Keratinocyte (primary cell): ENCODE results near the gene COG3. TPM values are rescaled to one million over a fixed set of nuclear protein-coding genes. Genes with fewer than 3 reads are reported as not detected.

Experiments used
- DNase-seq: peaks from one replicate; pipeline ENCODE4 v3.0.0-alpha.2; 2011; ENCODE audit warnings: low read depth, missing footprints, low spot score
- FAIRE-seq: peaks from 2 replicates; lab custom pipeline; 2011; peaks lifted over from hg19 to GRCh38; lab: Jason Lieb, UNC
- H2AFZ ChIP-seq: 2 replicates; pipeline ENCODE4 v1.6.0; 2012; ENCODE audit warnings: low read length, control low read depth, inconsistent platforms; ENCODE audit not compliant: control insufficient read depth
- H3K27ac ChIP-seq: 2 replicates; pipeline ENCODE4 v1.5.1; 2011; ENCODE audit warnings: low read length; ENCODE audit not compliant: control insufficient read depth, insufficient read depth
- H3K27me3 ChIP-seq: 3 replicates; pipeline ENCODE4 v1.6.0; 2011; ENCODE audit warnings: low read length; ENCODE audit not compliant: control insufficient read depth, insufficient read depth; ENCODE audit errors: extremely low read depth
- H3K36me3 ChIP-seq, 2 experiments: 2 replicates in 1 of 2; 3 replicates in 1 of 2; pipeline ENCODE4 v1.5.1; 2011; ENCODE audit warnings: low read length in 2 of 2, mild to moderate bottlenecking in 1 of 2; ENCODE audit not compliant: control insufficient read depth in 2 of 2, insufficient read depth in 2 of 2; ENCODE audit errors: extremely low read depth in 1 of 2
- H3K4me1 ChIP-seq: 3 replicates; pipeline ENCODE4 v1.5.1; 2011; ENCODE audit warnings: low read length; ENCODE audit not compliant: control insufficient read depth, insufficient read depth; ENCODE audit errors: extremely low read depth
- H3K4me2 ChIP-seq: 3 replicates; pipeline ENCODE4 v1.6.0; 2011; ENCODE audit warnings: low read depth, low read length; ENCODE audit not compliant: control insufficient read depth, insufficient read depth; ENCODE audit errors: extremely low read depth
- H3K4me3 ChIP-seq, 3 experiments: fragments of 200-600 bp in 1 of 3; sonication (generic) in 1 of 3; 2 replicates in 2 of 3; 3 replicates in 1 of 3; pipeline ENCODE4 v1.5.1; 2011 to 2016; ENCODE audit warnings: low read length in 3 of 3, mild to moderate bottlenecking in 3 of 3, control low read depth in 2 of 3, inconsistent platforms in 1 of 3, low read depth in 1 of 3, mixed read lengths in 1 of 3, mixed run types in 1 of 3, moderate library complexity in 1 of 3; ENCODE audit not compliant: control insufficient read depth in 2 of 3, insufficient read depth in 2 of 3; ENCODE audit errors: extremely low read depth in 1 of 3
- H3K79me2 ChIP-seq: 2 replicates; pipeline ENCODE4 v1.6.0; 2012; ENCODE audit warnings: low read length; ENCODE audit not compliant: control insufficient read depth, insufficient read depth
- H3K9ac ChIP-seq: 3 replicates; pipeline ENCODE4 v1.6.0; 2011; ENCODE audit warnings: low read length; ENCODE audit not compliant: control insufficient read depth, insufficient read depth; ENCODE audit errors: extremely low read depth
- H3K9me1 ChIP-seq: 3 replicates; pipeline ENCODE4 v1.6.0; 2011; ENCODE audit warnings: low read length; ENCODE audit not compliant: control insufficient read depth, insufficient read depth; ENCODE audit errors: extremely low read depth
- H3K9me3 ChIP-seq: 2 replicates; pipeline ENCODE4 v1.5.1; 2012; ENCODE audit warnings: low read depth, low read length; ENCODE audit not compliant: control insufficient read depth
- H4K20me1 ChIP-seq: 3 replicates; pipeline ENCODE4 v1.6.0; 2011; ENCODE audit warnings: low read length; ENCODE audit not compliant: control insufficient read depth, insufficient read depth; ENCODE audit errors: extremely low read depth
- CTCF ChIP-seq, 3 experiments: IDR thresholded peaks in 1 of 3; conservative IDR thresholded peaks in 1 of 3; optimal IDR thresholded peaks in 1 of 3; 2 replicates in 2 of 3; 3 replicates in 1 of 3; pipeline versions ENCODE3 to v1.5.1; 2011; ENCODE audit warnings: low read length in 3 of 3, mild to moderate bottlenecking in 3 of 3, moderate library complexity in 2 of 3, control low read depth in 1 of 3, inconsistent platforms in 1 of 3; ENCODE audit not compliant: insufficient read depth in 2 of 3; ENCODE audit errors: extremely low read depth in 1 of 3
- EZH2 ChIP-seq: IDR thresholded peaks from one replicate; pipeline ENCODE4 v1.6.1; 2012; ENCODE audit warnings: inconsistent platforms, mild to moderate bottlenecking, low read length, moderate library complexity
- dilution Hi-C: fragments of 300-500 bp; cut with MboI; formaldehyde crosslinking; loops from one replicate; pipeline ENCODE4 v1.7.0; 2020; ENCODE audit warnings: low sequenced_read_pairs; ENCODE audit not compliant: extremely low pct_ligation_motif_present
- polyA minus RNA-seq, 3 experiments: library from RNA; depleted of rRNA, polyadenylated mRNA; stranded (reverse); fragments of >200 nt; gene quantifications; 1 replicate in 1 of 3; 2 replicates in 1 of 3; 3 replicates in 1 of 3; pipeline ENCODE4 v1.2.3, GENCODE V29; 2011
- polyA plus RNA-seq, 5 experiments: library from polyadenylated mRNA; depleted of rRNA in 3 of 5; stranded (reverse) in 3 of 5; stranded (forward) in 1 of 5; unstranded in 1 of 5; fragments of >200 nt; gene quantifications; 1 replicate in 1 of 5; 2 replicates in 3 of 5; 3 replicates in 1 of 5; pipeline versions ENCODE4 v1.2.1 to v1.2.3, GENCODE V29; 2011 to 2012; ENCODE audit warnings: missing spikeins in 2 of 5, low read depth in 1 of 5, low replicate concordance in 1 of 5

Gene COG3, protein sequence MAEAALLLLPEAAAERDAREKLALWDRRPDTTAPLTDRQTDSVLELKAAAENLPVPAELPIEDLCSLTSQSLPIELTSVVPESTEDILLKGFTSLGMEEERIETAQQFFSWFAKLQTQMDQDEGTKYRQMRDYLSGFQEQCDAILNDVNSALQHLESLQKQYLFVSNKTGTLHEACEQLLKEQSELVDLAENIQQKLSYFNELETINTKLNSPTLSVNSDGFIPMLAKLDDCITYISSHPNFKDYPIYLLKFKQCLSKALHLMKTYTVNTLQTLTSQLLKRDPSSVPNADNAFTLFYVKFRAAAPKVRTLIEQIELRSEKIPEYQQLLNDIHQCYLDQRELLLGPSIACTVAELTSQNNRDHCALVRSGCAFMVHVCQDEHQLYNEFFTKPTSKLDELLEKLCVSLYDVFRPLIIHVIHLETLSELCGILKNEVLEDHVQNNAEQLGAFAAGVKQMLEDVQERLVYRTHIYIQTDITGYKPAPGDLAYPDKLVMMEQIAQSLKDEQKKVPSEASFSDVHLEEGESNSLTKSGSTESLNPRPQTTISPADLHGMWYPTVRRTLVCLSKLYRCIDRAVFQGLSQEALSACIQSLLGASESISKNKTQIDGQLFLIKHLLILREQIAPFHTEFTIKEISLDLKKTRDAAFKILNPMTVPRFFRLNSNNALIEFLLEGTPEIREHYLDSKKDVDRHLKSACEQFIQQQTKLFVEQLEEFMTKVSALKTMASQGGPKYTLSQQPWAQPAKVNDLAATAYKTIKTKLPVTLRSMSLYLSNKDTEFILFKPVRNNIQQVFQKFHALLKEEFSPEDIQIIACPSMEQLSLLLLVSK
- polyA plus RNA-seq: 22.8 to 31.0 TPM (median 24.0 TPM) in 3 replicates
- polyA plus RNA-seq (2011; ENCODE audit: low read depth): 18.2 TPM
- 10.4 and 18.9 TPM in 2 replicates for polyA plus RNA-seq (2011; cell fraction: cytosol; rRNA removed)
- polyA plus RNA-seq (2011; cell fraction: nucleus; rRNA removed): 34.2 and 41.7 TPM in 2 replicates
- polyA plus RNA-seq (2012; ENCODE audit: low replicate concordance): 14.7 and 19.2 TPM in 2 replicates
- 5.0 to 32.4 TPM (median 19.9 TPM) in 3 replicates for polyA minus RNA-seq
- polyA minus RNA-seq (2011; cell fraction: cytosol; rRNA and poly(A)+ RNA removed): 13.4 TPM
- polyA minus RNA-seq (2011; cell fraction: nucleus; rRNA and poly(A)+ RNA removed): 31.8 and 48.5 TPM in 2 replicates

DNA sequence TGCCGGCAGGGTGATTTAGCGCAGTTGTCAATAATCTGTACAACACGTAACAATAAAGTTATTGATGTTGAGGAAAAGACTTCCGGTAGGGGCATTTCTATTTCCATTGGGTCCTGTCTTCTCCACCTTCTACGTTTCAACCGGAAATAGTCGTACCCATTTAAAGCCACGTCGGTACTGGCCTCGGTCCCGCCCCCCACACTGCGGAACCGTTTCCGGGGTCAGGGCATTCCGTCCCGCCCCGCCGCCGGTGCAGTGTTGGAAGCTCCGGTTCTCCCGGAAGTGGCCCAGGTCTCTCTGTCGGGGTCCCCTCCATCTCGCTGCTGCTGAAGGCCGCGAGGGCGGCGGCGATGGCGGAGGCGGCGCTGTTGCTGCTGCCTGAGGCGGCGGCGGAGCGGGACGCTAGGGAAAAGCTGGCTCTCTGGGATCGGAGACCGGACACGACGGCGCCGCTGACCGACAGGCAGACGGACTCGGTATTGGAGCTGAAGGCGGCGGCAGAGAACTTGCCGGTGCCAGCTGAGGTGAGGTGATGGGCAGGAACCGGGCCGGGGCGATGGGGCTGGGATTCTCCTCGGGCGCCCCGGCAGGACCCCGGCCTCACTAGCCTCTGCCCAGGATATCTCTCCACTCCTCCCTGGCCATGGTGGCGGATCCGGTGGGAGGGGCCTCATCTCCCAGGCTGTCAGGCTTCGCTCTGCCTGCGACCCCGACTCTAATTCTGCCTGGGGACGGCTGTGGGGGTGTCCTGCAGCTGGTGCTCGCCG lies at the start of gene COG3:
Gene COG3, plus strand, starts transcription at position 253 of the 767 bp plus-strand sequence. Its CDS starts 98 bp downstream, at position 351.
- peak within 1 kb of the TSS; percentile 94 to 99 (median 97) for H3K4me3 ChIP-seq
- peak within 1 kb of the TSS; percentile 88 for H3K27ac ChIP-seq
- H3K9me3 ChIP-seq: no peaks in the 10 kb centered on the region
- H4K20me1 ChIP-seq: peaks cover 6% of the 10 kb centered on the region
- peaks cover 51% of the 10 kb centered on the region for H3K79me2 ChIP-seq
- H2AFZ ChIP-seq: peak within 1 kb of the TSS; percentile 91
- H3K27me3 ChIP-seq: no peaks in the 10 kb centered on the region
- peak within 1 kb of the TSS; percentile 97 for H3K9ac ChIP-seq
- TF ChIP-seq CTCF (optimal IDR thresholded peaks at IDR 0.05 in 1 of 3, IDR thresholded peaks at IDR 0.05 in 1 of 3, conservative IDR thresholded peaks at IDR 0.05 in 1 of 3; ENCODE audit: extremely low read depth in 1 of 3, insufficient read depth in 2 of 3, low read length in 3 of 3) (peak in 2 of 3 experiments; percentile 36 to 61), EZH2 (no peak)
- DNase-seq (no peak), FAIRE-seq (peak; percentile 93)
- peaks cover 28% of the 10 kb centered on the region for H3K4me1 ChIP-seq
- peak within 1 kb of the TSS; percentile 87 for H3K4me2 ChIP-seq
- dilution Hi-C loops: no loop called here
- no peaks in the 10 kb centered on the region for H3K9me1 ChIP-seq
- H3K36me3 ChIP-seq: no peaks in the 10 kb centered on the region

GRCh38 chr13:45415112-45415511 lies 49.6 kb upstream of the COG3 start:
- Histone ChIP-seq H3K9me3 (no peaks in the 10 kb centered on the region), H3K4me2 (peak overlapping the region; percentile 99), H3K27ac (peak overlapping the region; percentile 63), H2AFZ (peak overlapping the region; percentile 84), H3K9me1 (no peaks in the 10 kb centered on the region), H3K79me2 (peaks cover 51% of the 10 kb centered on the region), H3K36me3 (peaks cover 2 to 4% of the 10 kb centered on the region in 2 experiments), H3K4me3 (peak overlapping the region; percentile 19 to 71 (median 68)), H3K27me3 (no peaks in the 10 kb centered on the region), H3K9ac (peak overlapping the region; percentile 65), H3K4me1 (peaks cover 20% of the 10 kb centered on the region), H4K20me1 (no peaks in the 10 kb centered on the region)
- DNase-seq (no peak), FAIRE-seq (no peak)
- dilution Hi-C loops: no loop called here
- TF ChIP-seq CTCF (optimal IDR thresholded peaks at IDR 0.05 in 1 of 3, IDR thresholded peaks at IDR 0.05 in 1 of 3, conservative IDR thresholded peaks at IDR 0.05 in 1 of 3; ENCODE audit: extremely low read depth in 1 of 3, insufficient read depth in 2 of 3, low read length in 3 of 3): no peak
- TF ChIP-seq EZH2: no peak
